K562 (cell line): ENCODE measurements around the gene KDM4F.

Experiments
- BHLHE40 ChIP-seq: IDR thresholded peaks from 2 replicates; pipeline ENCODE4 v1.6.1; 2011; ENCODE audit warnings: low read length, improper control_type of control experiment
- DEAF1 ChIP-seq: fragments of 450-650 bp; formaldehyde crosslinking; IDR thresholded peaks from 2 replicates; pipeline ENCODE4 v1.4.0; 2020; ENCODE audit warnings: mild to moderate bottlenecking, moderate library complexity
- FOXM1 ChIP-seq, 2 experiments: fragments of 450-650 bp in 1 of 2; sonication (generic) in 1 of 2; formaldehyde crosslinking in 1 of 2; IDR thresholded peaks; 2 replicates each; pipeline versions ENCODE4 v1.6.1 to v1.9.0; 2017 to 2022; ENCODE audit warnings: low read depth in 2 of 2, mild to moderate bottlenecking in 2 of 2, missing genetic modification reagents in 1 of 2, moderate library complexity in 1 of 2
- STAT5B ChIP-seq: fragments of 250-450 bp; sonication (Bioruptor Pico); IDR thresholded peaks from 2 replicates; pipeline ENCODE4 v1.8.0; 2021; ENCODE audit warnings: mild to moderate bottlenecking, inconsistent platforms
- TAF1 ChIP-seq: IDR thresholded peaks from 2 replicates; pipeline ENCODE4 v1.6.1; 2011; ENCODE audit warnings: mild to moderate bottlenecking, low read length, moderate library complexity; ENCODE audit not compliant: insufficient read depth, control insufficient read depth, severe bottlenecking; ENCODE audit errors: extremely low read depth
- TAF7 ChIP-seq: fragments of 450-650 bp; IDR thresholded peaks from 2 replicates; pipeline ENCODE4 v1.6.1; 2016; ENCODE audit warnings: missing genetic modification characterization, missing compliant biosample characterization
- ZNF133 ChIP-seq: fragments of 250-450 bp; sonication (Bioruptor Pico); IDR thresholded peaks from 2 replicates; pipeline ENCODE4 v1.4.0; 2020; ENCODE audit warnings: mild to moderate bottlenecking
- TF ChIP-seq, protein P1 (sequence below), 3 experiments: IDR thresholded peaks in 2 of 3; conservative IDR thresholded peaks in 1 of 3; 2 replicates each; pipeline ENCODE4 v1.5.1; 2011 to 2012; ENCODE audit warnings: low read length in 3 of 3, mild to moderate bottlenecking in 3 of 3, control low read depth in 2 of 3, improper control_type of control experiment in 1 of 3, inconsistent platforms in 1 of 3, low read depth in 1 of 3, mixed read lengths in 1 of 3, moderate library complexity in 1 of 3; ENCODE audit not compliant: insufficient read depth in 2 of 3

GRCh38 chr11:95057959-95058358 lies 8.7 kb downstream of the KDM4F start:
- TF ChIP-seq BHLHE40 (no peak), TAF7 (tag) (no peak), DEAF1 (CRISPR knock-in tag) (no peak), FOXM1 (IDR thresholded peaks at IDR 0.05; ENCODE audit: low read depth) (no peak), FOXM1 (CRISPR knock-in tag; IDR thresholded peaks at IDR 0.05; ENCODE audit: low read depth) (no peak), STAT5B (no peak), ZNF133 (CRISPR knock-in tag) (no peak), TAF1 (no peak)
- TF ChIP-seq, protein P1, sequence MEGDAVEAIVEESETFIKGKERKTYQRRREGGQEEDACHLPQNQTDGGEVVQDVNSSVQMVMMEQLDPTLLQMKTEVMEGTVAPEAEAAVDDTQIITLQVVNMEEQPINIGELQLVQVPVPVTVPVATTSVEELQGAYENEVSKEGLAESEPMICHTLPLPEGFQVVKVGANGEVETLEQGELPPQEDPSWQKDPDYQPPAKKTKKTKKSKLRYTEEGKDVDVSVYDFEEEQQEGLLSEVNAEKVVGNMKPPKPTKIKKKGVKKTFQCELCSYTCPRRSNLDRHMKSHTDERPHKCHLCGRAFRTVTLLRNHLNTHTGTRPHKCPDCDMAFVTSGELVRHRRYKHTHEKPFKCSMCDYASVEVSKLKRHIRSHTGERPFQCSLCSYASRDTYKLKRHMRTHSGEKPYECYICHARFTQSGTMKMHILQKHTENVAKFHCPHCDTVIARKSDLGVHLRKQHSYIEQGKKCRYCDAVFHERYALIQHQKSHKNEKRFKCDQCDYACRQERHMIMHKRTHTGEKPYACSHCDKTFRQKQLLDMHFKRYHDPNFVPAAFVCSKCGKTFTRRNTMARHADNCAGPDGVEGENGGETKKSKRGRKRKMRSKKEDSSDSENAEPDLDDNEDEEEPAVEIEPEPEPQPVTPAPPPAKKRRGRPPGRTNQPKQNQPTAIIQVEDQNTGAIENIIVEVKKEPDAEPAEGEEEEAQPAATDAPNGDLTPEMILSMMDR (IDR thresholded peaks at IDR 0.05 in 2 of 3, conservative IDR thresholded peaks at IDR 0.05 in 1 of 3; ENCODE audit: insufficient read depth in 2 of 3, low read depth in 1 of 3, low read length in 3 of 3) = no peak
